Measurements from ENCODE around the gene PHF23.
"Not testable (repeated sequence)": the region's sequence is repeated elsewhere in the genome, so short reads cannot be mapped to it uniquely, and the experiment has no call there.

The PHF23 gene

DNA sequence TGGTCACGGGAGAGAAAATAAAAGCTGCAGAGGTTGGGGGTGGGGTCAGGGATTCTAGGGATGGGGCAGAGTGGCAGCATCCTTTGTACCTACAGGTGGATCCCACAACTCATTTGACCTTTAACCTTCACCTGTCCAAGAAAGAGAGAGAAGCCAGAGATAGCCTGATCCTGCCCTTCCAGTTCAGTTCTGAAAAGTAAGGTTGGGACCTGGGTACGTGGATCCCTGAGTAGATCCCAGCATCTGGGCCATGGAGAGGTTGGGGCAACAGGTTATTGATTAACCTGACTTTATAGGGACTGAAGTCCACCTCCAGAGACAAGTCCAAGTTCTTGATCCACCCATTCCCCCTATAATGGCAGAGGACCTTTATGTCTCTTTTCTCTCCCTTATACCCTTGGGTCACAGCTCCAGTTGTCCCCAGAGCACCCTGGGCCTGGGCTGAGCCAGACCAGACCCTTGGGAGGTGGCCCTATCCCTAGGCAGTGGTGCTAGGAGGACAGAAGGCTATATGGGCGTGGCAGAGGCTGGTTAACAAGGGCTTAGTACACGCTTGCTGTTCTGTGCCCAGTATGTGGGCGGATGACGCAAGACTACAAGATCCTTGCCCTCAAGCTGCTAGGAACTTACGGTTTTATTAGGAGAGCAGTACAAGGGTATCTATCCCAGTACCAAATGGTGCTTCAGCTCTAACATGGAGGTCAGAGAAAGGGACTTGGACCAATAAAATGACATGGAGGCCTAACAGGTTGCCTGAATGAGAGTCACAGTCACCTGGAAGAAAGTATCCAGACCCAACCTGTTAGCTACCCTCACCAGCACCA, 19.7 kb upstream of the PHF23 start:
- DNase-seq (ENCODE audit: low read depth), result no peak

DNA sequence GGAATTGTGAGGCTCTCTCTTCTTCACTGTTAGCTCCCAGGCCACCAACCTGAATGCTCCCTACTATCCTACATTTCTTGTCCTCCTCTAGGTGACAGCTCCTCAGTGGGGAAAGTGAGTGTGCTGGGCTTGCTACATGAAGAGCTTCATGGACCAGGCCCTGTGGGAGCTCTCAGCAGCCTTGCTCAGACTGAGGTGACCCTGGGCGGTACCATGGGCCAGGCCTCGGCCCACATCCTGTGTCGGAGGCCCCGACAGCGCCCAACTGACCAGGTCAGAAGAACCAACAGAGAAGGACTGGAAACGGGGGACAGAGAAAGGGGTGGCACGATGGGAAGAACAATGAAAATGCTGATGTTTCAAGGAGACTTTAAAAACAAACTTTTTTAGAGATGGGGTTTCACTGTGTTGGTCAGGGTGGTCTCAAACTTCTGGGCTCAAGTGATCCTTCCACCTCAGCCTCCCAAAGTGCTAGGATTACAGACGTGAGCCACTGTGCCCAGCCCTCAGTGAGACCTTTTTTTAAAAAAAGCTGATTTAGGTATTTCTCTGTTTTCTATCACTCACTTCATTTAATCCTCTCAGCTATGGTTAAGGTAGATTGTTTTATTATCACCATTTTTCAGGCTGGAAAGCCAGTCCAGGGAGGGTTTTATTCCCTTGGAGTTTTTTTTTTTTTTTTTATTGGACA, 17.7 kb upstream of the PHF23 start:
- no peak for DNase-seq (ENCODE audit: low read depth)

GRCh38 chr17:7254511-7254910, 15.3 kb upstream of the PHF23 start:
- DNase-seq (ENCODE audit: low read depth), result no peak

- DNase-seq (ENCODE audit: low read depth), result no peak
Measured at GRCh38 chr17:7253082-7253481, 13.8 kb upstream of the PHF23 start.

- DNase-seq (ENCODE audit: low read depth), result peak; percentile 73
Measured at GRCh38 chr17:7252176-7253043, 13.2 kb upstream of the PHF23 start, which contains the start of gene ELP5. ELP5 (plus strand) TSS chr17:7252215; CDS start chr17:7252551, 336 bp downstream.

DNA sequence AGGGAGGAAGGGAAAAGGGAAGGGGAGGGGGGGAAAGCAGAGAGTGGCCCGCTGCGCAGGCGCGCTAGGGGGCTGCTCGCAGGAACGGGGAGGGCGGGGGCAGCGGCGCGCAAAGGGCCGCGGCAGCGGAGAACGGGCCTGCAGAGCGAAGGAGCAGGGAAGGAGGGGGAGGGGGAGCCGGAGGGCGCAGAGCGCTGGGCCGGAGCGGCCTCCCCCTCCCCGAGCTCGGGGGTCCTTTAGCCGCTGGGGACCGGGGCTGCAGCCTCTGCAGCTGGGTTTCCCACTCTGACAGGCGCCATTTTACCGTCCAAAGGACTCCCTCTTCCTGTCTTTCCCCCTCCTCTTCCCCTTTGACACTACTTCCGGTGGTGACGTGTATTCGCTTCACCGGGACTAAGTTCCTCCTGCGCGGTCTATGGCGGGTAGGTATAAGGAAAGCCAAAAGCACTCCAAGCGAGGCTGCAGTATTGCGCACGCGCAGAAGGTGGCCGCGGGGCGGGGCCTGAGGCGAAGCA, 12.5 kb upstream of the PHF23 start, which contains the start of gene CTDNEP1:
Gene CTDNEP1, minus strand, starts transcription at position 74 of the 515 bp plus-strand sequence. CDS start 438 bp downstream, outside the sequence.
- peak; percentile 98 for DNase-seq (ENCODE audit: low read depth)

DNA sequence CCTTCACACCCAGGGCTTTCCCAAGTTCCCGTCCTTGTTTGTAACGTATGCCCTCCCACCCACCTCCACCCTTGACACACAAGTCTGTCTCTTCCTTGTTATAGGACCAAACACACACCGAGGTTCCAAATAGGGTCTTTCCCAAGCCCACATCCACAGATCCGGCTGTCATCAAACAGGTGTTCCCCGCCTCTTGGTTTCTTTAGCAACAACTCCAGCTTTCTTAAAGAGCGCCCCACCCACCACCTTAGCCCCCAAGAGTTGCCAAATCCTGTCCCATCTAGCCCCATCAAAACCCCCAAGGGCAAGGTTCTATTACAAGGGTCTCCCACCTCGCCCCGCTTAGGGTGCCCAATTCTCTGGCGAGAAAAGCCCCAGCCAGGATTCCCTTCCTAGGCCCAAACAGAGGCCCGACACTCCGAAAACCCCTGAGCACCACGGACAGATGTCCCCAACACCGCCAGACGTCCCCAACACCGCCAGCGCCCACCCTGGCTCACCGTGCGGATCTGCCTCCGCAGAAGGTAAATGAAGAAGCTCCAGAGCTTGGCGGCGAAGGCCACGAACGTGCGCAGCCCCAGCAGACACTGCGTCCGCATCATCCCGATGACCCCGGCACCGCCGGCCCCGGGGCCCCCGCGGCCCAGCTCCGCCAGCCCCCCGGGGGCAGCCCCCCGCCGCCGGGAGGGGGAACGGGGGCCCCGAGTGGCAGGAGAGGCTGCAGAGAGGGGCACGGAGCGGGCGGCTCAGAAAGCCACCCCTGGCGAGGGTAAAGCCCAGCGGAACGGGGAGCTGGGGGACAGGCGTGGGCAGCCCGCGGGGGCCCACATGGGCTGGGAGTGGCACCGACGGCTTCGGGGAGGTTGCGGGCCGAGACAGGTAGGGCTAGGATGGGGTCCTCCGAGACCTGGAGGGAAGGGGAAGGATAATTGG, 11.7 kb upstream of the PHF23 start:
- no peak for DNase-seq (ENCODE audit: low read depth)

- no peak for DNase-seq (ENCODE audit: low read depth)
Measured at GRCh38 chr17:7249830-7250229, 10.6 kb upstream of the PHF23 start.

- DNase-seq (ENCODE audit: low read depth), result no peak
Measured at GRCh38 chr17:7249214-7249613, 10.0 kb upstream of the PHF23 start.

GRCh38 chr17:7248796-7249195, 9.5 kb upstream of the PHF23 start:
- DNase-seq (ENCODE audit: low read depth), result no peak

DNA sequence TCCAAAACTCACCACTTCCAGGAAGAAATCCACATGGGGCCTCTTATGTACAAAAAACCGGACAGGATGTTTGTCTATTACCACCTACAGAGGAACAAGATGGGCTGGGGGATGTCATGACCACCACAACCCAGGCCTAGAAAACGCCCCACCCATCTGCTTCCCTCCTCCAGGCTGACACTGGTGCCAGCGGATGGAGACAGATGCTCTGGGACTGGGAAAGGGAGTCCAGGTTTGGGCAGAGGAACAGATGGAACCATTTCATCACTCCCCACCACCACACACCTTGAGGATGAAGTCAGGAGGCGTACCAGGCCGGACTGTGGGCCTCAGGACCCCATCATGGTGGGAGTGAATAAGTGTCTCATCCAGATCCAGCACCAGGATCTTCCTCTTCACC, 7.5 kb upstream of the PHF23 start:
- DNase-seq (ENCODE audit: low read depth), result no peak

DNA sequence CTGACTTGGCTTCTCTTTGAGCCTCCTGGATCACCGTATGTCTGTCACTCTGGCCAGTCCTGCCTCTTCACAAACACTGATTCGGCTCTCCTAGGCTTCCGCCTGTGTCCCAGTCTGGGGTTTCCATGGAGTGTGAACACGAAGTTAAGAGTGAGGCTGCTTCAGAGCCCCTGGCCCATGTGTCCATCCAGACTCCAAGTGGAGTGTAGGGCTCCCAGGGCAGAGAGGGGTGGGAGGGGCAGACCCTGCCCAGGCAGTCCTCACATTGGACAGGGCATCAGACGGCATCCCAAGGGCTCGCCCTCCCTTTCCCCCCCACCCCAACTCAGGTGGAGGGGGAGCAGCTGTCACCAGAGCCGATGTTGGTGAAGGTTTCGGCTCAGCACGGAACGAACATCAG, 4.6 kb upstream of the PHF23 start:
- DNase-seq (ENCODE audit: low read depth), result not testable (repeated sequence)

DNA sequence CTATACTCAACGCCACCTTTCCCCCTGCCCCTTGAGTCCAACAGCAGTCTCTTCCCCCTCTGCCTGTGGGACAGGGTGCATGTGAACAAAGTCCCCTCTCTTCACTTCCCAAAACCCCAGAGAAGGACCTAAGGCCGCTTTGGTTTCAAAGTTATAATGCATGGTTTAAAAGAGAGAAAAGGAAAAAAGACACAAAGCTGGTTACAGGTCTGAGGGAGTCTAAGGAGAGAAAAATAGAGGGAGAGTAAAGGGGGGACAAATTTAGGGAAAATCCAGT, 4.1 kb upstream of the PHF23 start:
- DNase-seq (ENCODE audit: low read depth), result no peak

GRCh38 chr17:7242717-7243452, 3.6 kb upstream of the PHF23 start:
- peak; percentile 86 for DNase-seq (ENCODE audit: low read depth)

DNA sequence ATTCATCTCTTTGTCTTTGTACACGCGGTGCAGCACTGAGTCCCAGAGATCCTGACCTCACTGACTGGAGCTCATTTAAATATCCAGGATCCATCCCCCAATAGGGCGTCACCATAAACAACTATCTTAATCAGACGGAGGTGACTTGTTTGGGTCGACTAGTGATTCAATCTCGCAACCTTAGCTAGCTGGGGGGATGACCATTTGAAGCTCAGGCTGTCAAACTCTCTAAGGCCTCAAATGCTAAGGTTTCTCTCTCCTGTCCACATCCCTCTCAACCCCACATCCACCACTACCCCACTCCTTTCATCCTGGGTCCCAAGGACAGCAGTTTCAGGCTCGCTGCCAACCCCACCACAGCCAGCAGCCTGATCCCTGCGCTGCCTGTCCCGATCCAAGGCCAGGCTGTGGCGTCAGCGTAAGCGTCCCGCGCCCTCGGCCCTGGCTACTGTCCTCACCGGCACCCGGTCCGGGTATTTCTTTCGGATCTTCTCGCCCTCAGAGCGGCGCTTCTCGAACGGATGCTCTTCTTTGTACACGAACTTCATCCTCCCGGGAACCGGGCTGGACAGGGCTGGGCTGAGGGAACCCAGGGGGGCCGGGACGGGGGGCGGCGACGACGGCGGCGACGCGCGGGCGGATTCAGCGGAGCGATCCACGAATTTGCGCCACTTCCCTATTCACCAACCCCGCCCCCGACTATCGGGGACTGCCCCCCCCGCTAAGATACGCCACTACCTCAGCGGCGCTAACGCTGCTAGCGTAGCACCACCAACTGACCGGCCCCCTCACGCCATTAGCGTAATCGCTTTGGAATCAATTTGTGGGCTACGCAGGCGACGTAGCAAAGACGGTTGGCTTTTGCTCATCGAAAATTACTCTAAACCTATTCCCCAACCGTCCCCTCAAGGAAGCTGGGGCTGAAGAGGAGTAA, 2.8 kb upstream of the PHF23 start, which contains the start of gene GABARAP:
Gene GABARAP, minus strand, starts transcription at position 667 of the 934 bp plus-strand sequence. Its CDS starts 119 bp downstream, at position 548.
- peak; percentile 86 for DNase-seq (ENCODE audit: low read depth)

GRCh38 chr17:7241090-7241733, 2.0 kb upstream of the PHF23 start:
- DNase-seq (ENCODE audit: low read depth), result no peak

- no peak for DNase-seq (ENCODE audit: low read depth)
Measured at GRCh38 chr17:7240375-7240774, 1.1 kb upstream of the PHF23 start.

DNA sequence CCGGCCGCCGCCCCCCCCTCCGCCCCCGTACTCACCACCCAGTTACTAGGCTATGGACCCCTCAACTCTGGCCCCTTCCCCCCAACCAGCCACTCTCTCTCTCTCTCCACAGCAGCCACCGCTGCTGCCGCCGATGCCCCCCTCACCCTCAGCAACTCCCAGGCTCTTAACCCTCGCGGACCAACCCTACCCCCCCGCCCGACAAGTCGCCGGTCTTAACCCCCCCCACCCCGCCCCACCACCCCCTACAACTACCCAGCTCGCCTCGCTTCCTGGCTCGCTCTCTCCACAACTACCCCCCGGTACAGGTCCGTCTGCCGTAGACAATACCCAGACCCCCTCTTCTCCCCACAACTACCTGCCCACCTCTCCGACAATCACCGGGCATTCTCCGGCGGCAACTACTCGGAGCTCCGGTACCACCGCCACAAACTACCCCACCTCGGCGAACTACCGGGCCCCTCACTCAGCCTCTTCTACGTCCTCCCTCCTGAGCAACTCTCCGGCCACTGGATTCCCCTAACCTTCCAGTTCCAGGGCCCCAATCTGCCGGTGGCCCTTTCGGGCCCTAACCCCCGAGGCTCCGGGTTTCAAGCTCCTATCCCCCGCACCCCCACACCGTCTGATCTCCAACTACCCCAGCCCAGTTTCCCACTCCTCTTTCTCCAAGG, 702 bp downstream of the PHF23 start:
- no peak for DNase-seq (ENCODE audit: low read depth)

Measured in activated T-helper 1 cell treated with Interleukin-2 at 50 U/mL for 16 hours (primary cell).